ENCODE data around the gene C16orf74. TPM values are rescaled to one million over a fixed set of nuclear protein-coding genes. Genes with fewer than 3 reads are reported as not detected.

Gene C16orf74
- total and polyA plus RNA-seq, 2 donors (not counting 1 experiment from before 2014, with no cell fraction given), result 73.0 to 83.3 TPM

GRCh38 chr16:85735946-85736345, 14.9 kb downstream of the C16orf74 start:
- Histone ChIP-seq H3K27ac (ENCODE audit: low read length in 2 of 2) (no peak overlapping the region), H3K9ac (ENCODE audit: low read length) (peak overlapping the region; percentile 50), H3K4me1 (ENCODE audit: control insufficient read depth in 2 of 2, insufficient read depth in 2 of 2, low read length in 2 of 2) (peaks cover 30 to 34% of the 10 kb centered on the region in 2 donors), H3K9me3 (ENCODE audit: control extremely low read depth in 1 of 3, control insufficient read depth in 2 of 3, insufficient read depth in 1 of 3, low read length in 2 of 3) (no peaks in the 10 kb centered on the region), H3K36me3 (replicated peaks in 1 of 2; ENCODE audit: control extremely low read depth in 1 of 2, control insufficient read depth in 1 of 2, extremely low read depth in 1 of 2, insufficient read depth in 2 of 2, low read length in 1 of 2) (peaks cover 2 to 25% of the 10 kb centered on the region in 2 experiments), H2AFZ (ENCODE audit: insufficient read depth, low read depth, low read length, poor library complexity, severe bottlenecking) (no peak overlapping the region), H3K4me2 (replicated peaks; ENCODE audit: low read depth, low read length, poor library complexity, severe bottlenecking) (peak overlapping the region; percentile 74), H3K4me3 (ENCODE audit: control extremely low read depth in 1 of 5, extremely low read depth in 1 of 5, insufficient read depth in 1 of 5, low read depth in 2 of 5, low read length in 4 of 5) (peak overlapping the region in 1 of 5 experiments; percentile 38), H3K27me3 (replicated peaks in 1 of 4; ENCODE audit: control extremely low read depth in 1 of 4, control insufficient read depth in 3 of 4, insufficient read depth in 4 of 4, low read length in 3 of 4) (no peaks in the 10 kb centered on the region), H3K79me2 (ENCODE audit: control insufficient read depth, insufficient read depth, low read length) (peaks cover 67% of the 10 kb centered on the region), H4K20me1 (ENCODE audit: control insufficient read depth, insufficient read depth, low read length, poor library complexity, severe bottlenecking) (peaks cover 41% of the 10 kb centered on the region)
- H3K27ac Mint-ChIP-seq, result peak overlapping the region; percentile 68
- POLR2A ChIA-PET, result interaction anchor here (0.7 to 3.8 kb wide), 6 partner anchors 11 to 46 kb away, joined by 3 to 24 read pairs (median 10); no protein-coding TSS in a partner anchor
- intact Hi-C loops (cut with micrococcal nuclease), result loop anchor here (1.0 to 5.0 kb wide), 3 partner anchors 15 to 49 kb away; partner anchors contain the start of genes C16orf74 and GINS2
- CTCF ChIA-PET, result interaction anchor here (1.1 to 4.7 kb wide), 6 partner anchors 11 to 60 kb away, joined by 3 to 33 read pairs (median 8); no protein-coding TSS in a partner anchor
- H3K4me3 Mint-ChIP-seq, result peak overlapping the region; percentile 69
- H3K4me1 Mint-ChIP-seq, result peaks cover 33% of the 10 kb centered on the region
- DNase-seq, result no peak
- ATAC-seq (ENCODE audit: low read depth), result no peak
- TF ChIP-seq CTCF (IDR thresholded peaks at IDR 0.05), result no peak
- no peak for TF ChIP-seq EZH2 (IDR thresholded peaks at IDR 0.05; ENCODE audit: borderline replicate concordance, insufficient read depth, low read depth, low read length, poor library complexity, severe bottlenecking)
- no peaks in the 10 kb centered on the region for H3K27me3 Mint-ChIP-seq
- H3K9me3 Mint-ChIP-seq (ENCODE audit: insufficient read depth), result no peaks in the 10 kb centered on the region
- 46% methylated on average over 5 of the region's 6 CpGs for WGBS (ENCODE audit: insufficient coverage)

DNA sequence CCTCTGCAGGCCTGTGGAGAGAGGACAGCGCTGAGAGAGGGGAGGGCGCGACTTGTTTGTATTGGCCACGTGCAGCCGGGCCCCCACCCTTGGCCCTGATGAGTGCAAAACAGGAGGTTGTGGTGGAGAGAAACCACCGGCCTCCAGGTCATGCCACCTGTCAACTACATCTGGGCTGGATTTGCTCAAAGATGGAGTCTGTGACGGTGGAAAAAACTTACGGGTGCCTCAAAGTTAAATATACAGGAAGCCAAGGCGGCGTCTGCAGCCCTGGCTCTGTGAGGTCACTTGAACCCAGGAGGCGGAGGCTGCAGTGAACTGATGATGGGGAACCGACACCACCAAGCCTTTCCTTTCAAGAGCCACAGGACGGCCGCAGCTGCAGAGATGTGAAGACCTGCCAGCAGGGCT, 15.7 kb downstream of the C16orf74 start:
- Histone ChIP-seq H3K4me1 (ENCODE audit: control insufficient read depth in 2 of 2, insufficient read depth in 2 of 2, low read length in 2 of 2) (peaks cover 30 to 34% of the 10 kb centered on the region in 2 donors), H2AFZ (ENCODE audit: insufficient read depth, low read depth, low read length, poor library complexity, severe bottlenecking) (peak overlapping the region; percentile 21), H3K4me2 (replicated peaks; ENCODE audit: low read depth, low read length, poor library complexity, severe bottlenecking) (peak overlapping the region; percentile 74), H3K4me3 (ENCODE audit: control extremely low read depth in 1 of 5, extremely low read depth in 1 of 5, insufficient read depth in 1 of 5, low read depth in 2 of 5, low read length in 4 of 5) (peak overlapping the region in 4 of 5 experiments; percentile 3 to 38 (median 22)), H3K9me3 (ENCODE audit: control extremely low read depth in 1 of 3, control insufficient read depth in 2 of 3, insufficient read depth in 1 of 3, low read length in 2 of 3) (no peaks in the 10 kb centered on the region), H3K79me2 (ENCODE audit: control insufficient read depth, insufficient read depth, low read length) (peaks cover 73% of the 10 kb centered on the region), H4K20me1 (ENCODE audit: control insufficient read depth, insufficient read depth, low read length, poor library complexity, severe bottlenecking) (peaks cover 46% of the 10 kb centered on the region), H3K27ac (ENCODE audit: low read length in 2 of 2) (peak overlapping the region in 1 of 2 donors; percentile 11), H3K9ac (ENCODE audit: low read length) (peak overlapping the region; percentile 50), H3K36me3 (replicated peaks in 1 of 2; ENCODE audit: control extremely low read depth in 1 of 2, control insufficient read depth in 1 of 2, extremely low read depth in 1 of 2, insufficient read depth in 2 of 2, low read length in 1 of 2) (peaks cover 2 to 23% of the 10 kb centered on the region in 2 experiments), H3K27me3 (replicated peaks in 1 of 4; ENCODE audit: control extremely low read depth in 1 of 4, control insufficient read depth in 3 of 4, insufficient read depth in 4 of 4, low read length in 3 of 4) (no peaks in the 10 kb centered on the region)
- H3K27me3 Mint-ChIP-seq, result no peaks in the 10 kb centered on the region
- ChIA-PET CTCF (interaction anchor here (1.1 to 4.7 kb wide), 4 partner anchors 14 to 59 kb away, joined by 3 to 33 read pairs (median 12); no protein-coding TSS in a partner anchor), POLR2A (interaction anchor here (0.7 to 3.8 kb wide), 6 partner anchors 12 to 47 kb away, joined by 3 to 24 read pairs (median 10); no protein-coding TSS in a partner anchor)
- H3K4me3 Mint-ChIP-seq, result peak overlapping the region; percentile 69
- TF ChIP-seq EZH2 (IDR thresholded peaks at IDR 0.05; ENCODE audit: borderline replicate concordance, insufficient read depth, low read depth, low read length, poor library complexity, severe bottlenecking) (no peak), CTCF (IDR thresholded peaks at IDR 0.05) (no peak)
- peak; percentile 68 for DNase-seq
- peaks cover 33% of the 10 kb centered on the region for H3K4me1 Mint-ChIP-seq
- WGBS (ENCODE audit: insufficient coverage), result under 1% methylated on average over 14 of the region's 14 CpGs
- intact Hi-C loops (cut with micrococcal nuclease), result loop anchor here (1.0 to 5.0 kb wide), 3 partner anchors 16 to 48 kb away; partner anchors contain the start of genes C16orf74 and GINS2
- H3K27ac Mint-ChIP-seq, result peak overlapping the region; percentile 68
- H3K9me3 Mint-ChIP-seq (ENCODE audit: insufficient read depth), result no peaks in the 10 kb centered on the region
- peak; percentile 81 for ATAC-seq (ENCODE audit: low read depth)

Measured in B cell (primary cell).